Immature natural killer cell (primary cell): ENCODE data around the gene SERINC3. TPM values are rescaled to one million over a fixed set of nuclear protein-coding genes. Genes with fewer than 3 reads are reported as not detected.
"Not testable (repeated sequence)": the region's sequence is repeated elsewhere in the genome, so short reads cannot be mapped to it uniquely, and the experiment has no call there.

Experiments
- DNase-seq, 3 donors: peaks; one replicate each; pipeline ENCODE4 v3.0.0; 2022; ENCODE audit warnings: mixed read lengths in 1 of 3
- H3K27ac Mint-ChIP-seq, 6 donors: one replicate each; pipeline ENCODE4 v1.8.0; 2020; ENCODE audit warnings: mixed read lengths in 6 of 6, mild to moderate bottlenecking in 5 of 6, inconsistent platforms in 4 of 6, moderate library complexity in 3 of 6
- H3K27me3 Mint-ChIP-seq, 3 donors: one replicate each; pipeline ENCODE4 v1.8.0; 2020 to 2021; ENCODE audit warnings: low read depth in 3 of 3, mild to moderate bottlenecking in 3 of 3, mixed read lengths in 3 of 3, moderate library complexity in 3 of 3, inconsistent platforms in 1 of 3
- H3K36me3 Mint-ChIP-seq, 3 donors: one replicate each; pipeline ENCODE4 v1.8.0; 2020; ENCODE audit warnings: mixed read lengths in 3 of 3, inconsistent platforms in 2 of 3, mild to moderate bottlenecking in 2 of 3
- H3K4me1 Mint-ChIP-seq, 2 donors: one replicate each; pipeline ENCODE4 v1.8.0; 2020; ENCODE audit warnings: inconsistent platforms in 2 of 2, mild to moderate bottlenecking in 2 of 2, mixed read lengths in 2 of 2, moderate library complexity in 1 of 2
- H3K4me3 Mint-ChIP-seq, 5 donors: one replicate each; pipeline ENCODE4 v1.8.0; 2020; ENCODE audit warnings: mild to moderate bottlenecking in 5 of 5, mixed read lengths in 5 of 5, inconsistent platforms in 3 of 5, moderate library complexity in 3 of 5
- H3K9me3 Mint-ChIP-seq, 6 donors: one replicate each; pipeline ENCODE4 v1.8.0; 2020; ENCODE audit warnings: mild to moderate bottlenecking in 6 of 6, mixed read lengths in 6 of 6, inconsistent platforms in 4 of 6, moderate library complexity in 3 of 6
- polyA plus RNA-seq, 3 donors: library from polyadenylated mRNA; unstranded; fragments of 300-500 nt; fragmentation: Illumina TruSeq; gene quantifications; one replicate each; pipeline ENCODE4 v1.2.3, GENCODE V29; 2021

Gene SERINC3
- polyA plus RNA-seq, 3 donors from 2014 or later, result 180 to 266 (median 215) TPM

- H3K4me3 Mint-ChIP-seq, result no peak overlapping the region
- no peak for DNase-seq
These were observed 41.8 kb downstream of the SERINC3 start for GRCh38 chr20:44480097-44480496.

DNA sequence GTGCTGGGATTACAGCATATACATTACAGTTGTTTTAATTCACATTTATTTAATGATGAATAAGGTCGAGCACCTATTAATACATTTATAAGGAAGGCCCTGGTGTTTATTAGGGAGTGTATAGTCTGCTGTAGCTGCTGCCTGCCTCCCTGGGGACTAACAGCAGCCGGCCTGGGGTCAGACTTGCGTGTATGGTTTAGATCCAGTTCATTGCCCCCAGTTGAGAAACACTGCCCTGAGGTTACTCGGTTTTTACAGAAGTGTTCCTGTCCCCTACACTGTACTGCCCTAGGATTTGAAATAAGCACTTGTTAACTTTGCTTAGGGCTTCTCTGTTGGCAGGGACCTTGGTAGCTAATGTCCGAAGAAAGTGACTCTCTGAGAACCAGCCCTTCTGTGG lies 42.2 kb downstream of the SERINC3 start:
- H3K27me3 Mint-ChIP-seq, result peaks cover 0 to 11% (median 3%) of the 10 kb centered on the region in 3 donors
- H3K4me1 Mint-ChIP-seq, result peaks cover 26% of the 10 kb centered on the region in 2 donors
- H3K9me3 Mint-ChIP-seq, result no peaks in the 10 kb centered on the region
- no peak for DNase-seq
- H3K36me3 Mint-ChIP-seq, result peaks cover 7 to 29% (median 13%) of the 10 kb centered on the region in 3 donors
- H3K27ac Mint-ChIP-seq, result no peak overlapping the region
- no peak overlapping the region for H3K4me3 Mint-ChIP-seq

More at GRCh38 chr20:44480097-44480496, 41.8 kb downstream of the SERINC3 start:
- no peaks in the 10 kb centered on the region for H3K9me3 Mint-ChIP-seq
- H3K27ac Mint-ChIP-seq, result no peak overlapping the region
- H3K36me3 Mint-ChIP-seq, result peaks cover 9 to 30% (median 14%) of the 10 kb centered on the region in 3 donors
- peaks cover 0 to 11% (median 3%) of the 10 kb centered on the region in 3 donors for H3K27me3 Mint-ChIP-seq
- peaks cover 22 to 24% of the 10 kb centered on the region in 2 donors for H3K4me1 Mint-ChIP-seq

- peak overlapping the region; percentile 11 to 81 (median 66) for H3K27ac Mint-ChIP-seq
- no peak overlapping the region for H3K4me3 Mint-ChIP-seq
- H3K9me3 Mint-ChIP-seq, result no peaks in the 10 kb centered on the region
- DNase-seq, result no peak
- H3K27me3 Mint-ChIP-seq, result peaks cover 0 to 11% (median 3%) of the 10 kb centered on the region in 3 donors
- H3K36me3 Mint-ChIP-seq, result peaks cover 0 to 18% (median 13%) of the 10 kb centered on the region in 3 donors
- peaks cover 28 to 30% of the 10 kb centered on the region in 2 donors for H3K4me1 Mint-ChIP-seq
These were observed 43.7 kb downstream of the SERINC3 start for GRCh38 chr20:44478206-44478605.

- Mint-ChIP-seq H3K27me3 (peaks cover 0 to 11% (median 3%) of the 10 kb centered on the region in 3 donors), H3K4me3 (peak overlapping the region; percentile 27 to 91 (median 44)), H3K36me3 (peaks cover 0 to 17% (median 13%) of the 10 kb centered on the region in 3 donors), H3K4me1 (peaks cover 28 to 30% of the 10 kb centered on the region in 2 donors), H3K27ac (peak overlapping the region; percentile 91 to 98 (median 96)), H3K9me3 (no peaks in the 10 kb centered on the region)
- DNase-seq, result no peak
These were observed 44.7 kb downstream of the SERINC3 start for GRCh38 chr20:44477151-44477550.

DNA sequence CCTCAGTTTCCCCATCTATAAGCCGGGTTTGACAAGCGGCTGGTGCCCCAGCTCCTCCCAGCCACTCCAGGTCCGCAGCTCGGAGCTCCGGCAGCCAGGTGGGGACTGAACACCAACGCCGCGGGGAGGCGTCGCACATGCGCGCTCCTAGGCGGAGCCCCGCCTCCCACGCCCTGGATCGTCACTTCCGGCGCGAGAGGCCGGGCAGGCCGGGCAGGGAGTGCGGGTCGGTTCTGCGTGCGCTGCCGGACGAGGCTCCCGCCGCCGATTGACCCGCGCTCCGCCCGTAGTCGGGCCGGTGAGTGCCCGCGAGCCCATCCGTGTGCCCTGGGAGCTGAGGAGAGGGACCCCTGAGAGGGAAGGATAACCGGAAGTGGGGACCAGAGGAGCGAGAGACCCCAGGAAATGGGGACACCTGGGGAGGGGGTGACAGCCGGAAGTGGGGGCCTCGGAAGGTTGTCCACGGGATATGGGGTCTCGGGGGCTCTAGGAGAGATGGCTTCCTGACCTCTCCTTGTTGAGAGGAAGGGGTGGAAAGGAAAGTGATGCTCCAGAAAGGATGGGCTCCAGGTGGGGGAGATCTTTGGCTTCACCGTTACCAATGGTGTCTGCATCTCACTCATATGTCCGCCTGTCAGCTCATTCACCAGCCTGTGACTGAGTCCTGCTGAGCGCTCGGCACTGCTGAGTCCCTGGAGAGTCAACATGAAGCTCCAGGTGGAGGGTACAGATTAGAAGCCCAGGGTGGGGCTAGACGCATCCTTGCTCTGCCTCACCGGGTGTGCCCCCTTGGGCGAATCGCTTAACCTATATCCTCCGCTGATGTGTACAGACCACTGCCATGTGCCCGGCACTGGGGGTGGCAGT lies 45.9 kb downstream of the SERINC3 start, which contains the start of gene TTPAL:
Gene TTPAL, plus strand, starts transcription at position 181 of the 867 bp plus-strand sequence. CDS start 4,126 bp downstream, outside the sequence.
- peak within 1 kb of the TSS; percentile 86 to 94 (median 91) for H3K4me3 Mint-ChIP-seq
- peaks cover 0 to 8% (median 4%) of the 10 kb centered on the region in 3 donors for H3K36me3 Mint-ChIP-seq
- DNase-seq, result peak; percentile 88 to 90 (median 89)
- peaks cover 28 to 30% of the 10 kb centered on the region in 2 donors for H3K4me1 Mint-ChIP-seq
- H3K9me3 Mint-ChIP-seq, result no peaks in the 10 kb centered on the region
- H3K27me3 Mint-ChIP-seq, result peaks cover 0 to 11% (median 3%) of the 10 kb centered on the region in 3 donors
- H3K27ac Mint-ChIP-seq, result peak within 1 kb of the TSS; percentile 91 to 98 (median 96)

DNA sequence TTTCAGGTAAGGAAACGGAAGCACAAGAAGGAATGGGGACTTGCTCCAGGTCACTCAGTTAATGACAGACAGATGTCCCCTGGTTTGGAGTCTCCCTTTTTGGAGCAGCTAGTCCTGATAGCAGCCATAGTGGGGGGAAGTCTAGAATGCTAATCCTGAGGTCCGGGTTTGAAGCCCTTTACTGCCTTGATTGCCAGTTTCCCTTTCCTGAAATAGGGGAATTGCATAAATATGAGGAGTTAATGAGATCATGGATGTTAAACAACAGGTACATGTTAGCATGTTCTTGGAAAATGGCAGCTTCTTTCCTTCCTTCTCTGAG lies 46.5 kb downstream of the SERINC3 start:
- Mint-ChIP-seq H3K4me3 (peak overlapping the region; percentile 86 to 94 (median 91)), H3K27me3 (peaks cover 2 to 11% (median 5%) of the 10 kb centered on the region in 3 donors), H3K9me3 (no peaks in the 10 kb centered on the region), H3K4me1 (peaks cover 28 to 30% of the 10 kb centered on the region in 2 donors), H3K27ac (peak overlapping the region; percentile 91 to 98 (median 96)), H3K36me3 (peaks cover 0 to 2% (median 0%) of the 10 kb centered on the region in 3 donors)
- no peak for DNase-seq

DNA sequence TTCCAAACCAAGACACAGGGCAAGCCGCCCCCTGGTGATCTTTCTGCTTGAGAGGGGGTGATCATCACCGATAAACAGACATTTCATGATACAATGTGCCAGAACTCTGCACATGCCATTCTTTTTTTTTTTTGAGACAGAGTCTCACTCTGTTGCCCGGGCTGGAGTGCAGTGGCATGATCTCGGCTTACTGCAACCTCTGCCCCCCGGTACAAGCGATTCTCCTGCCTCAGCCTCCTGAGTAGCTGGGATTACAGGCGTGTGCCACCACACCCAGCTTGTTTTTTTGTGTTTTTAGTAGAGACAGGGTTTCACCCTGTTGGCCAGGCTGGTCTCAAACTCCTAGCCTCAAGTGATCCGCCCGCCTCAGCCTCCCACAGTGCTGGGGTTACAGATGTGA lies 49.6 kb downstream of the SERINC3 start:
- H3K9me3 Mint-ChIP-seq, H3K36me3 Mint-ChIP-seq, H3K4me3 Mint-ChIP-seq, DNase-seq: not testable (repeated sequence)
- H3K4me1 Mint-ChIP-seq, result peaks cover 28 to 30% of the 10 kb centered on the region in 2 donors
- H3K27me3 Mint-ChIP-seq, result peaks cover 2 to 11% (median 5%) of the 10 kb centered on the region in 3 donors
- H3K27ac Mint-ChIP-seq, result peak overlapping the region in 2 of 6 donors; percentile 44 to 49

- H3K4me1 Mint-ChIP-seq, result peaks cover 20 to 22% of the 10 kb centered on the region in 2 donors
- peaks cover 2 to 10% (median 8%) of the 10 kb centered on the region in 3 donors for H3K27me3 Mint-ChIP-seq
- no peaks in the 10 kb centered on the region for H3K36me3 Mint-ChIP-seq
- no peaks in the 10 kb centered on the region for H3K9me3 Mint-ChIP-seq
- H3K27ac Mint-ChIP-seq, result no peak overlapping the region
- H3K4me3 Mint-ChIP-seq, result no peak overlapping the region
- DNase-seq, result no peak
These were observed 50.4 kb downstream of the SERINC3 start for GRCh38 chr20:44471481-44471882.

DNA sequence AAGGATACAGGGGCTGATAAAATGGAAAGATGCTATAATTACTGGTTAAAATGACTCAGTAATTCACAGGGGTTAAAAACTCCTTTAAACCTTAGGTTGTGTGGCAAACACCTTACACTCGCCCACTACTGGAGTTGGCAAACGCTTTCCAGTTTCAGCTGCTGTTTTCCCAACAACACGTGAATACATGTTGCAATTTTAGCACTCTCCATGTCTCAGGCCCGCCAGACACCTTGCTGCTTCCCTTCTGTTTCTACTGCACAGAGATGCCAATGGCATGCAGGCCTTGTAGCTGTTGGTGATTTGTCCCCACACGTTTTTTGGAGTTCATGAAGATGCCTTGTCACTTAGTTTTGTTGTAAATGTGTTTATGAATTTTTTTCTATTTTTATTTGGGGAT lies 51.5 kb downstream of the SERINC3 start:
- H3K36me3 Mint-ChIP-seq, result no peaks in the 10 kb centered on the region

DNA sequence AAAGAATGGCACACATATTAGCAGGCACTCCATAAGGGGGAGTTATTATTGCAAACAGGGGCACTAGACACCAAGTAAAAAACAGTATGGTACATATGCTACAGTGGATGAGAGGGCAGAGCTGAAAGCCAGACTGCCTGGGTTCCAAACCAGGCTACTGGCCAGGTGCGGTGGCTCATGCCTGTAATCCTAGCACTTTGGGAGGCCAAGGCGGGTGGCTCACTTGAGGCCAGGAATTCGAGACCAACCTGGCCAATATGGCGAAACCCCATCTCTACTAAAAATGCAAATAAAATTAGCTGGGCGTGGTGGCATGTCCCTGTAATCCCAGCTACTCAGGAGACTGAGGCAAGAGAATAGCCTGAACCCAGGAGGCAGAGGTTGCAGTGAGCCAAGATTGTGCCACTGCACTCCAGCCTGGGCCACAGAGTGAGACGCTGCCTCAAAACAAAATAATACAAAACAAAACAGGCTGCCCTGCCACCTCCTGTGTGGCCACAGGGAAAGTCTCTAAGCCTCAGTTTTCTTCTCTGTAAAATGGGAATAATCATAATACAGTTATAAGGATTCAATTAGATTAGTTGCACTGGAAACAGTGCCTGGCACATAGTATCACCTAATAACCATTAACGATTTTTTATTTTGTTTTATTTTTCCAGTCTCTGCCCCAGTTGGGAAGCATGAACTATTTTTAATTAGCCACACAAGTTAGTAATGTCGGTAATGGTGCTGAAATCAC lies 53.7 kb downstream of the SERINC3 start:
- no peaks in the 10 kb centered on the region for H3K4me1 Mint-ChIP-seq
- H3K27ac Mint-ChIP-seq, result no peak overlapping the region
- H3K27me3 Mint-ChIP-seq, result peaks cover 0 to 6% (median 3%) of the 10 kb centered on the region in 3 donors
- H3K36me3 Mint-ChIP-seq, result no peaks in the 10 kb centered on the region
- H3K9me3 Mint-ChIP-seq, result no peaks in the 10 kb centered on the region
- no peak overlapping the region for H3K4me3 Mint-ChIP-seq
- DNase-seq, result no peak

More for the DNA sequence above, 51.5 kb downstream of the SERINC3 start:
- Mint-ChIP-seq H3K27me3 (peaks cover 0 to 6% (median 2%) of the 10 kb centered on the region in 3 donors), H3K4me3 (no peak overlapping the region), H3K4me1 (peaks cover 8 to 11% of the 10 kb centered on the region in 2 donors), H3K9me3 (no peaks in the 10 kb centered on the region), H3K27ac (no peak overlapping the region)
- DNase-seq, result no peak

GRCh38 chr20:44467289-44467883 lies 54.5 kb downstream of the SERINC3 start:
- H3K27ac Mint-ChIP-seq, result no peak overlapping the region
- H3K4me3 Mint-ChIP-seq, result no peak overlapping the region
- H3K27me3 Mint-ChIP-seq, result peaks cover 0 to 8% (median 3%) of the 10 kb centered on the region in 3 donors
- H3K9me3 Mint-ChIP-seq, result no peaks in the 10 kb centered on the region
- H3K36me3 Mint-ChIP-seq, result no peaks in the 10 kb centered on the region
- no peaks in the 10 kb centered on the region for H3K4me1 Mint-ChIP-seq
- no peak for DNase-seq

DNA sequence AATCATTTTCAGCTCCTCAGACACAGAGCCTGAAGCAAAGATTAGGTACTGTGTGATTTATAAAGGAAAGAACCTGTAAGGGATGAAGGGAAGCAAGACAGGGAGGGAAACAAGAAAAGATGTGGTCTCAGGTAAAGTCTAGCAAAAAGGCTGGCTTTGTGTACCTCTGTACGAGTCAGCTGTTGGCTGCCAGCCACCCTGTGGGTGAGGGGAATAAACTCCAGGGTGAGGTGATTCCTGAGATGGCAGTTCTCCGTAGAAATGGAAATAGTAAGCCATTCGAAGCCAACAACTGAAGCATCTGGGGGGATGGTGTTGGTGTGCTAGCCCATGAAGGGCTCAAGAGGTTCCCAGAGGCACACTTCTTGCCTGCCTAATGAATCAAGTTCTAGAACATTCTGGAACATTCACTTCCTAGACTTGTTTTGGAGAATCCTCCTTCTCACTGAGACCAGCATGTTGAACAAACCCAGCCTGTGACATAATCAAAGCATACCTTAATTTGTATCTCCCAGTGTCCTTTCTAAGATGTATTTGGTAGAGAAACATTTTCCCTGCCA lies 56.8 kb downstream of the SERINC3 start:
- H3K36me3 Mint-ChIP-seq, result no peaks in the 10 kb centered on the region
- no peaks in the 10 kb centered on the region for H3K9me3 Mint-ChIP-seq
- DNase-seq, result no peak
- no peaks in the 10 kb centered on the region for H3K4me1 Mint-ChIP-seq
- H3K27me3 Mint-ChIP-seq, result peaks cover 0 to 5% (median 2%) of the 10 kb centered on the region in 3 donors
- no peak overlapping the region for H3K4me3 Mint-ChIP-seq
- no peak overlapping the region for H3K27ac Mint-ChIP-seq

- no peak for DNase-seq
- no peaks in the 10 kb centered on the region for H3K4me1 Mint-ChIP-seq
- no peak overlapping the region for H3K27ac Mint-ChIP-seq
- no peak overlapping the region for H3K4me3 Mint-ChIP-seq
- H3K27me3 Mint-ChIP-seq, result peaks cover 0 to 5% (median 2%) of the 10 kb centered on the region in 3 donors
- no peaks in the 10 kb centered on the region for H3K36me3 Mint-ChIP-seq
- H3K9me3 Mint-ChIP-seq, result no peaks in the 10 kb centered on the region
These were observed 57.4 kb downstream of the SERINC3 start for GRCh38 chr20:44464514-44464913.
